Measurements from ENCODE around the gene WWC1. TPM values are rescaled to one million over a fixed set of nuclear protein-coding genes. Genes with fewer than 3 reads are reported as not detected.

Gene WWC1
- total RNA-seq, 1 experiment from 2014 or later = not detected

- DNase-seq = no peak
- H3K27me3 ChIP-seq (ENCODE audit: low read length) = no peaks in the 10 kb centered on the region
- H3K9ac ChIP-seq (ENCODE audit: low read length) = no peak overlapping the region
- no peaks in the 10 kb centered on the region for H3K79me2 ChIP-seq (ENCODE audit: low read length)
- H3K36me3 ChIP-seq (ENCODE audit: insufficient read depth, low read length) = no peaks in the 10 kb centered on the region
- no peak overlapping the region for H3K4me2 ChIP-seq (ENCODE audit: low read depth, low read length, poor library complexity, severe bottlenecking)
- H3K4me3 ChIP-seq (ENCODE audit: low read length) = no peak overlapping the region
- no peaks in the 10 kb centered on the region for H3K9me3 ChIP-seq (ENCODE audit: low read length)
- no peaks in the 10 kb centered on the region for H4K20me1 ChIP-seq (ENCODE audit: insufficient read depth, low read depth, low read length)
- H3K9me2 ChIP-seq (replicated peaks; ENCODE audit: insufficient read depth, low read length) = no peaks in the 10 kb centered on the region
- H3K4me1 ChIP-seq (ENCODE audit: low read length) = no peaks in the 10 kb centered on the region
- H2AFZ ChIP-seq (ENCODE audit: low read length) = no peak overlapping the region
- H3K27ac ChIP-seq (ENCODE audit: low read length) = no peak overlapping the region
These were observed 35.6 kb downstream of the WWC1 start for GRCh38 chr5:168327019-168327421.

- no peaks in the 10 kb centered on the region for H3K36me3 ChIP-seq (ENCODE audit: insufficient read depth, low read length)
- DNase-seq = no peak
- no peaks in the 10 kb centered on the region for H3K9me3 ChIP-seq (ENCODE audit: low read length)
- no peak overlapping the region for H3K9ac ChIP-seq (ENCODE audit: low read length)
- H2AFZ ChIP-seq (ENCODE audit: low read length) = no peak overlapping the region
- no peaks in the 10 kb centered on the region for H3K9me2 ChIP-seq (replicated peaks; ENCODE audit: insufficient read depth, low read length)
- H3K27me3 ChIP-seq (ENCODE audit: low read length) = no peaks in the 10 kb centered on the region
- H3K79me2 ChIP-seq (ENCODE audit: low read length) = no peaks in the 10 kb centered on the region
- no peaks in the 10 kb centered on the region for H3K4me1 ChIP-seq (ENCODE audit: low read length)
- H3K27ac ChIP-seq (ENCODE audit: low read length) = no peak overlapping the region
- no peaks in the 10 kb centered on the region for H4K20me1 ChIP-seq (ENCODE audit: insufficient read depth, low read depth, low read length)
- H3K4me3 ChIP-seq (ENCODE audit: low read length) = no peak overlapping the region
- no peak overlapping the region for H3K4me2 ChIP-seq (ENCODE audit: low read depth, low read length, poor library complexity, severe bottlenecking)
These were observed 36.0 kb downstream of the WWC1 start for GRCh38 chr5:168327451-168327850.

- H3K4me1 ChIP-seq (ENCODE audit: low read length) = no peaks in the 10 kb centered on the region
- no peak overlapping the region for H2AFZ ChIP-seq (ENCODE audit: low read length)
- no peak overlapping the region for H3K27ac ChIP-seq (ENCODE audit: low read length)
- H3K9ac ChIP-seq (ENCODE audit: low read length) = no peak overlapping the region
- H3K79me2 ChIP-seq (ENCODE audit: low read length) = no peaks in the 10 kb centered on the region
- H3K9me3 ChIP-seq (ENCODE audit: low read length) = no peaks in the 10 kb centered on the region
- H3K9me2 ChIP-seq (replicated peaks; ENCODE audit: insufficient read depth, low read length) = no peaks in the 10 kb centered on the region
- DNase-seq = no peak
- H3K4me2 ChIP-seq (ENCODE audit: low read depth, low read length, poor library complexity, severe bottlenecking) = no peak overlapping the region
- H3K36me3 ChIP-seq (ENCODE audit: insufficient read depth, low read length) = no peaks in the 10 kb centered on the region
- no peaks in the 10 kb centered on the region for H4K20me1 ChIP-seq (ENCODE audit: insufficient read depth, low read depth, low read length)
- H3K4me3 ChIP-seq (ENCODE audit: low read length) = no peak overlapping the region
- no peaks in the 10 kb centered on the region for H3K27me3 ChIP-seq (ENCODE audit: low read length)
These were observed 36.5 kb downstream of the WWC1 start for GRCh38 chr5:168327994-168328393.

GRCh38 chr5:168328814-168329213 is 37.4 kb downstream of the WWC1 start:
- H3K36me3 ChIP-seq (ENCODE audit: insufficient read depth, low read length) = no peaks in the 10 kb centered on the region
- no peaks in the 10 kb centered on the region for H3K9me3 ChIP-seq (ENCODE audit: low read length)
- H3K4me1 ChIP-seq (ENCODE audit: low read length) = no peaks in the 10 kb centered on the region
- H2AFZ ChIP-seq (ENCODE audit: low read length) = no peak overlapping the region
- no peak overlapping the region for H3K9ac ChIP-seq (ENCODE audit: low read length)
- no peaks in the 10 kb centered on the region for H3K27me3 ChIP-seq (ENCODE audit: low read length)
- H3K9me2 ChIP-seq (replicated peaks; ENCODE audit: insufficient read depth, low read length) = no peaks in the 10 kb centered on the region
- H3K79me2 ChIP-seq (ENCODE audit: low read length) = no peaks in the 10 kb centered on the region
- no peak overlapping the region for H3K4me2 ChIP-seq (ENCODE audit: low read depth, low read length, poor library complexity, severe bottlenecking)
- H3K27ac ChIP-seq (ENCODE audit: low read length) = no peak overlapping the region
- no peak for DNase-seq
- no peak overlapping the region for H3K4me3 ChIP-seq (ENCODE audit: low read length)
- no peaks in the 10 kb centered on the region for H4K20me1 ChIP-seq (ENCODE audit: insufficient read depth, low read depth, low read length)

- Histone ChIP-seq H3K36me3 (ENCODE audit: insufficient read depth, low read length) (no peaks in the 10 kb centered on the region), H2AFZ (ENCODE audit: low read length) (no peak overlapping the region), H3K4me1 (ENCODE audit: low read length) (no peaks in the 10 kb centered on the region), H3K9ac (ENCODE audit: low read length) (no peak overlapping the region), H3K9me3 (ENCODE audit: low read length) (no peaks in the 10 kb centered on the region), H3K27ac (ENCODE audit: low read length) (no peak overlapping the region), H3K4me2 (ENCODE audit: low read depth, low read length, poor library complexity, severe bottlenecking) (no peak overlapping the region), H3K9me2 (replicated peaks; ENCODE audit: insufficient read depth, low read length) (no peaks in the 10 kb centered on the region), H4K20me1 (ENCODE audit: insufficient read depth, low read depth, low read length) (no peaks in the 10 kb centered on the region), H3K27me3 (ENCODE audit: low read length) (no peaks in the 10 kb centered on the region), H3K79me2 (ENCODE audit: low read length) (no peaks in the 10 kb centered on the region), H3K4me3 (ENCODE audit: low read length) (no peak overlapping the region)
- DNase-seq = no peak
These were observed 37.9 kb downstream of the WWC1 start for GRCh38 chr5:168329302-168329701.

- H3K27ac ChIP-seq (ENCODE audit: low read length) = no peak overlapping the region
- no peaks in the 10 kb centered on the region for H3K36me3 ChIP-seq (ENCODE audit: insufficient read depth, low read length)
- no peak overlapping the region for H3K4me2 ChIP-seq (ENCODE audit: low read depth, low read length, poor library complexity, severe bottlenecking)
- no peak overlapping the region for H2AFZ ChIP-seq (ENCODE audit: low read length)
- H3K27me3 ChIP-seq (ENCODE audit: low read length) = no peaks in the 10 kb centered on the region
- H3K79me2 ChIP-seq (ENCODE audit: low read length) = no peaks in the 10 kb centered on the region
- DNase-seq = no peak
- no peaks in the 10 kb centered on the region for H4K20me1 ChIP-seq (ENCODE audit: insufficient read depth, low read depth, low read length)
- no peak overlapping the region for H3K9ac ChIP-seq (ENCODE audit: low read length)
- no peaks in the 10 kb centered on the region for H3K4me1 ChIP-seq (ENCODE audit: low read length)
- H3K9me3 ChIP-seq (ENCODE audit: low read length) = no peaks in the 10 kb centered on the region
- no peak overlapping the region for H3K4me3 ChIP-seq (ENCODE audit: low read length)
- no peaks in the 10 kb centered on the region for H3K9me2 ChIP-seq (replicated peaks; ENCODE audit: insufficient read depth, low read length)
These were observed 40.6 kb downstream of the WWC1 start for GRCh38 chr5:168332042-168332441.

- Histone ChIP-seq H3K4me2 (ENCODE audit: low read depth, low read length, poor library complexity, severe bottlenecking) (no peak overlapping the region), H3K9ac (ENCODE audit: low read length) (no peak overlapping the region), H3K27me3 (ENCODE audit: low read length) (no peaks in the 10 kb centered on the region), H3K9me3 (ENCODE audit: low read length) (no peaks in the 10 kb centered on the region), H4K20me1 (ENCODE audit: insufficient read depth, low read depth, low read length) (no peaks in the 10 kb centered on the region), H3K4me1 (ENCODE audit: low read length) (no peaks in the 10 kb centered on the region), H3K79me2 (ENCODE audit: low read length) (no peaks in the 10 kb centered on the region), H3K36me3 (ENCODE audit: insufficient read depth, low read length) (no peaks in the 10 kb centered on the region), H3K27ac (ENCODE audit: low read length) (no peak overlapping the region), H3K9me2 (replicated peaks; ENCODE audit: insufficient read depth, low read length) (no peaks in the 10 kb centered on the region), H2AFZ (ENCODE audit: low read length) (no peak overlapping the region), H3K4me3 (ENCODE audit: low read length) (no peak overlapping the region)
- DNase-seq = no peak
These were observed 42.8 kb downstream of the WWC1 start for GRCh38 chr5:168334280-168334679.

GRCh38 chr5:168334695-168335094 is 43.2 kb downstream of the WWC1 start:
- Histone ChIP-seq H3K4me3 (ENCODE audit: low read length) (no peak overlapping the region), H3K27me3 (ENCODE audit: low read length) (no peaks in the 10 kb centered on the region), H2AFZ (ENCODE audit: low read length) (no peak overlapping the region), H4K20me1 (ENCODE audit: insufficient read depth, low read depth, low read length) (no peaks in the 10 kb centered on the region), H3K79me2 (ENCODE audit: low read length) (no peaks in the 10 kb centered on the region), H3K4me1 (ENCODE audit: low read length) (no peaks in the 10 kb centered on the region), H3K9ac (ENCODE audit: low read length) (no peak overlapping the region), H3K4me2 (ENCODE audit: low read depth, low read length, poor library complexity, severe bottlenecking) (no peak overlapping the region), H3K9me2 (replicated peaks; ENCODE audit: insufficient read depth, low read length) (no peaks in the 10 kb centered on the region), H3K9me3 (ENCODE audit: low read length) (no peaks in the 10 kb centered on the region), H3K36me3 (ENCODE audit: insufficient read depth, low read length) (no peaks in the 10 kb centered on the region), H3K27ac (ENCODE audit: low read length) (no peak overlapping the region)
- no peak for DNase-seq

- H3K27me3 ChIP-seq (ENCODE audit: low read length) = no peaks in the 10 kb centered on the region
- no peak overlapping the region for H3K27ac ChIP-seq (ENCODE audit: low read length)
- H3K9me2 ChIP-seq (replicated peaks; ENCODE audit: insufficient read depth, low read length) = no peaks in the 10 kb centered on the region
- H2AFZ ChIP-seq (ENCODE audit: low read length) = no peak overlapping the region
- H3K9ac ChIP-seq (ENCODE audit: low read length) = no peak overlapping the region
- H3K4me2 ChIP-seq (ENCODE audit: low read depth, low read length, poor library complexity, severe bottlenecking) = no peak overlapping the region
- H3K79me2 ChIP-seq (ENCODE audit: low read length) = no peaks in the 10 kb centered on the region
- no peaks in the 10 kb centered on the region for H3K36me3 ChIP-seq (ENCODE audit: insufficient read depth, low read length)
- H3K4me3 ChIP-seq (ENCODE audit: low read length) = no peak overlapping the region
- H3K9me3 ChIP-seq (ENCODE audit: low read length) = no peaks in the 10 kb centered on the region
- DNase-seq = no peak
- H3K4me1 ChIP-seq (ENCODE audit: low read length) = no peaks in the 10 kb centered on the region
- no peaks in the 10 kb centered on the region for H4K20me1 ChIP-seq (ENCODE audit: insufficient read depth, low read depth, low read length)
These were observed 45.9 kb downstream of the WWC1 start for GRCh38 chr5:168337361-168337760.
